NT2/D1 (cell line): Measurements from ENCODE around the gene EXOC7.

Experiments used
- SUZ12 ChIP-seq: IDR thresholded peaks from 2 replicates; pipeline ENCODE4 v1.6.1; 2011; ENCODE audit not compliant: insufficient read length, insufficient read depth; ENCODE audit errors: extremely low read depth
- YY1 ChIP-seq: IDR thresholded peaks from 2 replicates; pipeline ENCODE4 v1.6.1; 2011; ENCODE audit not compliant: insufficient read length, insufficient read depth
- ZNF274 ChIP-seq: IDR thresholded peaks from 2 replicates; pipeline ENCODE4 v1.6.1; 2011; ENCODE audit warnings: mild to moderate bottlenecking, low read depth, low read length

DNA sequence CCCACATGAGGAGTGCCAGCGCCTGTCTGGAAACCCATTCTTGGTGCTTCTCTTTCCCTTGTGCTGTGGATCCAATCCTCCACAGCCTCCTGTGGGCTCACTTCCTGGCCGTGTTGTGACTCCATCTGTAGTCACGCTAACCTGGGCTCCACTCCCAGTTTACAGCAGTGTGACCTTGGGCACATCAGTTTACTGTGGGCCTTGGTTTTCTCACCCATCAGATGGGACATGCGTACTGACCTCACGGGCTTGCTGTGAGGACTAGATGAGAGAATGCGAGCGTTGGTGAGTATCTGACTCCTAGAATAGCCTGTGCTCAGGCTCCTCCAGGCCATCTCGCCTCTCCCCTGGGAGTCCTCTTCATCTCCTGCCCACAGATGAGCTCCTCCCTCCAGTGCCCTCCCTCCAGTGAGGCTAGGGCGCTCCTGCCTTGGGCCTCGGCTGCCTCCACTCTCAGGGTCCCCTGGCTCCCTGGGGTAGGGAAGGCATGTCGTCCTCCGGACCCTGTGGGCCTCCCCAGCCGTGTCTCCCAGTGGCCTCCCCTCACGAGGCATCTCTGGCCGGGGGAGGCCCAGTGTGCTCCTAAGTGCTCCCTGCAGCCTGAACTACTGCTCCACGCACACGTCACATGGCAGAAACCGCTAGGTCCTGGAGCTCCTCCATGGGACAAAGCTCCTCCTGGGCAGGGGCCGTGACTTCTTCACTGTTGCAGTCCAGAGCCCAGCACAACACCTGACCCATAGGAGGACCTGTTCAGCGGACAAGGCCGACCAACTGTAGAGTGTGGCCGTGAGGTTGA is 42.7 kb upstream of the EXOC7 start:
- TF ChIP-seq ZNF274 (no peak), YY1 (no peak), SUZ12 (no peak)
